ENCODE data around the gene EFCAB14. TPM values are rescaled to one million over a fixed set of nuclear protein-coding genes. Genes with fewer than 3 reads are reported as not detected.
A peak's percentile ranks its signal among the peaks of the same experiment; 100 is the strongest.

The EFCAB14 gene
- total and polyA plus RNA-seq, 9 of the 15 experiments (the other 6 are each of a cell fraction or from before 2014, with no cell fraction given): 7.3 to 49.0 (median 37.3) TPM

DNA sequence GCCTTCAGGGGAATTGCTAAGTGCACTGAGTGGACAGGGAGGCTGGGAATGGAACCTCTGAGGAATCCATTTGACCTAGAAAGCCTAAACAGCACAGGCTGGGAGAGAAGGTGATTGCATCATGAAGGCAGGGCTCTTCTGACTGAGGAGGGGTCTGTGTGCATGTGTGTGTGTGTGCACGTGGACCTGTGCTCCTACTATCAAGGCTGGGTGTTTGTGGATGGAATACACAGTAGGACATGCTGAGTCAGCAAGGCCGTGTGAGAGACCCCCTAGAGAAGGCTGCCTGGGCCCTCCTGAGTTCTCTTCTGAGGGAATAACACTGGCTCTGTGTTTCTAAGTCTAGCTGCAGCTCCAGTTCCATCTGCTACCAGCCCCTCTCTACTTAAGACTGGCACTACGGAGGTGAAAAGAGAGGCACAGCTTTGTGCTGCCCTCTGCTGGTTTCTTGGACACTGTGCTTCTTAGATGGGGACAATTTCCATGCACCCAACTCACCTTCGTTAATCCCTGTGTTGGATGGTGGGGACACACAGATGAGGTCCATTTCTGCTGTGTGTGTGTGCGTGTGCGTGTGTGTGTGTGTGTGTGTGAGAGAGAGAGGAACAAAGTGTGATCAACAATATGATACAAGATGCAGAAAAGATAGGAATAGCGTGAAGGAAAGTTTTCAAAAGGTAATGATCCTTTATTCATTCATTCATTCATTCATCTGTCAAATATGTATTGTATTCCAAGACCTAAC is 6.2 kb upstream of the EFCAB14 start (continued):
- TF ChIP-seq HEY1 (CRISPR knock-in tag; IDR thresholded peaks at IDR 0.05; ENCODE audit: borderline replicate concordance) (no peak), JUN (IDR thresholded peaks at IDR 0.05; ENCODE audit: borderline replicate concordance, low read depth, low read length) (no peak; the same call in 1 of the 2 replicates), JUN (CRISPR knock-in tag; IDR thresholded peaks at IDR 0.05; ENCODE audit: borderline replicate concordance) (no peak), STAG1 (CRISPR knock-in tag; IDR thresholded peaks at IDR 0.05; ENCODE audit: borderline replicate concordance) (peak; percentile 76; the same call in 1 of the 2 replicates), MAX (CRISPR knock-in tag; IDR thresholded peaks at IDR 0.05) (no peak), HMBOX1 (IDR thresholded peaks at IDR 0.05) (no peak), STAT5A (IDR thresholded peaks at IDR 0.05; ENCODE audit: borderline replicate concordance, low read length) (no peak), PHTF2 (CRISPR knock-in tag; IDR thresholded peaks at IDR 0.05) (no peak), ARID1B (IDR thresholded peaks at IDR 0.05) (no peak), HNRNPLL (IDR thresholded peaks at IDR 0.05; ENCODE audit: low read depth, low read length, poor library complexity, severe bottlenecking) (no peak), PRPF4 (IDR thresholded peaks at IDR 0.05; ENCODE audit: insufficient read depth, low read depth, low read length, poor library complexity, severe bottlenecking) (no peak), SNRNP70 (optimal IDR thresholded peaks at IDR 0.05; ENCODE audit: low read depth, low read length) (no peak), RHOXF2B (CRISPR knock-in tag; conservative IDR thresholded peaks at IDR 0.05) (no peak), NKRF (IDR thresholded peaks at IDR 0.05; ENCODE audit: borderline replicate concordance) (peak; percentile 57; the same call in 1 of the 2 replicates), ZNF444 (CRISPR knock-in tag; IDR thresholded peaks at IDR 0.05) (no peak), ZKSCAN1 (IDR thresholded peaks at IDR 0.05; ENCODE audit: low read depth, low read length) (0 out of 2 replicates have a peak, but pooled peaks have one; percentile 46), ZNF384 (IDR thresholded peaks at IDR 0.05; ENCODE audit: low read depth, low read length) (peak; percentile 43; the same call in 1 of the 2 replicates)
- TF ChIP-seq, protein P1, sequence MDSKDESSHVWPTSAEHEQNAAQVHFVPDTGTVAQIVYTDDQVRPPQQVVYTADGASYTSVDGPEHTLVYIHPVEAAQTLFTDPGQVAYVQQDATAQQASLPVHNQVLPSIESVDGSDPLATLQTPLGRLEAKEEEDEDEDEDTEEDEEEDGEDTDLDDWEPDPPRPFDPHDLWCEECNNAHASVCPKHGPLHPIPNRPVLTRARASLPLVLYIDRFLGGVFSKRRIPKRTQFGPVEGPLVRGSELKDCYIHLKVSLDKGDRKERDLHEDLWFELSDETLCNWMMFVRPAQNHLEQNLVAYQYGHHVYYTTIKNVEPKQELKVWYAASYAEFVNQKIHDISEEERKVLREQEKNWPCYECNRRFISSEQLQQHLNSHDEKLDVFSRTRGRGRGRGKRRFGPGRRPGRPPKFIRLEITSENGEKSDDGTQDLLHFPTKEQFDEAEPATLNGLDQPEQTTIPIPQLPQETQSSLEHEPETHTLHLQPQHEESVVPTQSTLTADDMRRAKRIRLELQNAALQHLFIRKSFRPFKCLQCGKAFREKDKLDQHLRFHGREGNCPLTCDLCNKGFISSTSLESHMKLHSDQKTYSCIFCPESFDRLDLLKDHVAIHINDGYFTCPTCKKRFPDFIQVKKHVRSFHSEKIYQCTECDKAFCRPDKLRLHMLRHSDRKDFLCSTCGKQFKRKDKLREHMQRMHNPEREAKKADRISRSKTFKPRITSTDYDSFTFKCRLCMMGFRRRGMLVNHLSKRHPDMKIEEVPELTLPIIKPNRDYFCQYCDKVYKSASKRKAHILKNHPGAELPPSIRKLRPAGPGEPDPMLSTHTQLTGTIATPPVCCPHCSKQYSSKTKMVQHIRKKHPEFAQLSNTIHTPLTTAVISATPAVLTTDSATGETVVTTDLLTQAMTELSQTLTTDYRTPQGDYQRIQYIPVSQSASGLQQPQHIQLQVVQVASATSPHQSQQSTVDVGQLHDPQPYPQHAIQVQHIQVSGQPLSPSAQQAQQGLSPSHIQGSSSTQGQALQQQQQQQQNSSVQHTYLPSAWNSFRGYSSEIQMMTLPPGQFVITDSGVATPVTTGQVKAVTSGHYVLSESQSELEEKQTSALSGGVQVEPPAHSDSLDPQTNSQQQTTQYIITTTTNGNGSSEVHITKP (IDR thresholded peaks at IDR 0.05; ENCODE audit: partially characterized antibody): no peak
- TF ChIP-seq, protein P2, sequence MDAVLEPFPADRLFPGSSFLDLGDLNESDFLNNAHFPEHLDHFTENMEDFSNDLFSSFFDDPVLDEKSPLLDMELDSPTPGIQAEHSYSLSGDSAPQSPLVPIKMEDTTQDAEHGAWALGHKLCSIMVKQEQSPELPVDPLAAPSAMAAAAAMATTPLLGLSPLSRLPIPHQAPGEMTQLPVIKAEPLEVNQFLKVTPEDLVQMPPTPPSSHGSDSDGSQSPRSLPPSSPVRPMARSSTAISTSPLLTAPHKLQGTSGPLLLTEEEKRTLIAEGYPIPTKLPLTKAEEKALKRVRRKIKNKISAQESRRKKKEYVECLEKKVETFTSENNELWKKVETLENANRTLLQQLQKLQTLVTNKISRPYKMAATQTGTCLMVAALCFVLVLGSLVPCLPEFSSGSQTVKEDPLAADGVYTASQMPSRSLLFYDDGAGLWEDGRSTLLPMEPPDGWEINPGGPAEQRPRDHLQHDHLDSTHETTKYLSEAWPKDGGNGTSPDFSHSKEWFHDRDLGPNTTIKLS (IDR thresholded peaks at IDR 0.05; ENCODE audit: borderline replicate concordance, low read depth): no peak

All from K562 (cell line).